Fibroblast of lung (primary cell): ENCODE data around the gene VAMP2. TPM values are rescaled to one million over a fixed set of nuclear protein-coding genes. Genes with fewer than 3 reads are reported as not detected.

Experiments
- DNase-seq, 2 donors: peaks; one replicate each; pipeline versions ENCODE4 v3.0.0 to v3.0.0-alpha.2; 2010; ENCODE audit warnings: low read depth in 2 of 2
- H2AFZ ChIP-seq: 2 replicates; pipeline ENCODE4 v1.5.1; 2012; ENCODE audit warnings: low read length, control low read depth, inconsistent platforms
- H3K27ac ChIP-seq: 2 replicates; pipeline ENCODE4 v1.5.1; 2011; ENCODE audit warnings: low read length, control low read depth; ENCODE audit not compliant: insufficient read depth
- H3K27me3 ChIP-seq: 2 replicates; pipeline ENCODE4 v1.5.1; 2011; ENCODE audit warnings: mild to moderate bottlenecking, low read length; ENCODE audit not compliant: control insufficient read depth, insufficient read depth
- H3K36me3 ChIP-seq: 2 replicates; pipeline ENCODE4 v1.5.1; 2011; ENCODE audit warnings: low read length; ENCODE audit not compliant: control insufficient read depth, insufficient read depth
- H3K4me1 ChIP-seq: 2 replicates; pipeline ENCODE4 v1.5.1; 2011; ENCODE audit warnings: low read length; ENCODE audit not compliant: control insufficient read depth, insufficient read depth; ENCODE audit errors: extremely low read depth
- H3K4me2 ChIP-seq: 2 replicates; pipeline ENCODE4 v1.5.1; 2011; ENCODE audit warnings: low read length, control low read depth; ENCODE audit not compliant: insufficient read depth; ENCODE audit errors: extremely low read depth
- H3K4me3 ChIP-seq, 4 experiments: fragments of 200-600 bp in 1 of 4; sonication (generic) in 1 of 4; replicated peaks in 1 of 4; 2 replicates each; pipeline ENCODE4 v1.5.1; 2011 to 2016; ENCODE audit warnings: low read length in 4 of 4, low read depth in 3 of 4, mild to moderate bottlenecking in 3 of 4, control low read depth in 2 of 4, inconsistent platforms in 1 of 4, mixed read lengths in 1 of 4; ENCODE audit not compliant: insufficient read depth in 1 of 4; ENCODE audit errors: control extremely low read depth in 1 of 4
- H3K79me2 ChIP-seq: 2 replicates; pipeline ENCODE4 v1.5.1; 2012; ENCODE audit warnings: mild to moderate bottlenecking, low read length, inconsistent platforms; ENCODE audit not compliant: control insufficient read depth, insufficient read depth
- H3K9ac ChIP-seq: 2 replicates; pipeline ENCODE4 v1.5.1; 2011; ENCODE audit warnings: mild to moderate bottlenecking, low read length, control low read depth; ENCODE audit not compliant: insufficient read depth
- H3K9me3 ChIP-seq: 2 replicates; pipeline ENCODE4 v1.5.1; 2012; ENCODE audit warnings: low read depth, low read length; ENCODE audit not compliant: control insufficient read depth, insufficient read depth
- H4K20me1 ChIP-seq: 2 replicates; pipeline ENCODE4 v1.5.1; 2011; ENCODE audit warnings: low read length; ENCODE audit not compliant: control insufficient read depth, insufficient read depth; ENCODE audit errors: extremely low read depth
- CTCF ChIP-seq, 2 donors: IDR thresholded peaks in 1 of 2; conservative IDR thresholded peaks in 1 of 2; 1 replicate in 1 of 2; 2 replicates in 1 of 2; pipeline ENCODE4 v1.5.1; 2011 to 2012; ENCODE audit warnings: low read length in 2 of 2, control low read depth in 1 of 2, inconsistent platforms in 1 of 2, low read depth in 1 of 2, mild to moderate bottlenecking in 1 of 2
- EZH2 ChIP-seq: IDR thresholded peaks from 2 replicates; pipeline ENCODE4 v1.5.1; 2012; ENCODE audit warnings: low read length, control low read depth, mild to moderate bottlenecking; ENCODE audit errors: missing control alignments
- polyA plus RNA-seq, 2 donors: library from polyadenylated mRNA; depleted of rRNA in 1 of 2; stranded (reverse) in 1 of 2; unstranded in 1 of 2; fragments of >200 nt; gene quantifications; 2 replicates each; pipeline ENCODE4 v1.2.1, GENCODE V29; 2011 to 2012; ENCODE audit warnings: missing spikeins in 1 of 2
- total RNA-seq: library from RNA; depleted of rRNA; stranded (reverse); fragments of >200 nt; gene quantifications from 2 replicates; pipeline ENCODE4 v1.2.1, GENCODE V29; 2014

VAMP2 gene
- total and polyA plus RNA-seq, 2 donors (not counting 1 experiment from before 2014, with no cell fraction given) = 8.1 to 12.2 TPM

GRCh38 chr17:8176998-8177731, 14.4 kb upstream of the VAMP2 start:
- H3K9me3 ChIP-seq = no peaks in the 10 kb centered on the region
- H3K36me3 ChIP-seq = no peaks in the 10 kb centered on the region
- H3K27me3 ChIP-seq = no peaks in the 10 kb centered on the region
- peak overlapping the region; percentile 86 for H2AFZ ChIP-seq
- peaks cover 5% of the 10 kb centered on the region for H3K79me2 ChIP-seq
- H3K4me3 ChIP-seq = peak overlapping the region; percentile 59 to 69 (median 61)
- peak overlapping the region; percentile 98 for H3K4me2 ChIP-seq
- peak overlapping the region; percentile 71 for H3K27ac ChIP-seq
- H4K20me1 ChIP-seq = no peaks in the 10 kb centered on the region
- peak overlapping the region; percentile 76 for H3K9ac ChIP-seq
- no peak for DNase-seq
- peaks cover 11% of the 10 kb centered on the region for H3K4me1 ChIP-seq
- TF ChIP-seq EZH2 (no peak), CTCF (conservative IDR thresholded peaks at IDR 0.05 in 1 of 2, IDR thresholded peaks at IDR 0.05 in 1 of 2; ENCODE audit: low read depth in 1 of 2, low read length in 2 of 2) (no peak)

GRCh38 chr17:8176197-8176940, 13.6 kb upstream of the VAMP2 start, which contains the start of gene TMEM107:
Gene TMEM107, minus strand, starts transcription at chr17:8176380. Its CDS starts 94 bp downstream, at chr17:8176286.
- Histone ChIP-seq H3K27me3 (no peaks in the 10 kb centered on the region), H3K79me2 (peaks cover 5% of the 10 kb centered on the region), H3K4me2 (peak within 1 kb of the TSS; percentile 98), H3K27ac (peak within 1 kb of the TSS; percentile 71), H4K20me1 (no peaks in the 10 kb centered on the region), H3K9me3 (no peaks in the 10 kb centered on the region), H3K9ac (peak within 1 kb of the TSS; percentile 76), H3K4me3 (peak within 1 kb of the TSS; percentile 59 to 69 (median 61)), H3K4me1 (peaks cover 11% of the 10 kb centered on the region), H2AFZ (peak within 1 kb of the TSS; percentile 87), H3K36me3 (no peaks in the 10 kb centered on the region)
- peak; percentile 75 to 80 for DNase-seq
- TF ChIP-seq CTCF (conservative IDR thresholded peaks at IDR 0.05 in 1 of 2, IDR thresholded peaks at IDR 0.05 in 1 of 2; ENCODE audit: low read depth in 1 of 2, low read length in 2 of 2) = no peak
- no peak for TF ChIP-seq EZH2

- H3K36me3 ChIP-seq = no peaks in the 10 kb centered on the region
- H3K79me2 ChIP-seq = peaks cover 5% of the 10 kb centered on the region
- no peaks in the 10 kb centered on the region for H4K20me1 ChIP-seq
- H3K9me3 ChIP-seq = no peaks in the 10 kb centered on the region
- H2AFZ ChIP-seq = peak overlapping the region; percentile 87
- peak overlapping the region; percentile 98 for H3K4me2 ChIP-seq
- H3K9ac ChIP-seq = peak overlapping the region; percentile 76
- DNase-seq = no peak
- H3K27me3 ChIP-seq = no peaks in the 10 kb centered on the region
- peaks cover 11% of the 10 kb centered on the region for H3K4me1 ChIP-seq
- peak overlapping the region; percentile 71 for H3K27ac ChIP-seq
- peak overlapping the region; percentile 59 to 69 (median 61) for H3K4me3 ChIP-seq
- no peak for TF ChIP-seq CTCF (conservative IDR thresholded peaks at IDR 0.05 in 1 of 2, IDR thresholded peaks at IDR 0.05 in 1 of 2; ENCODE audit: low read depth in 1 of 2, low read length in 2 of 2)
- TF ChIP-seq EZH2 = no peak
Observed at GRCh38 chr17:8175795-8176196, 13.0 kb upstream of the VAMP2 start.
